Colonic mucosa (tissue), 4 donors: ENCODE data around the gene SRL. TPM values are rescaled to one million over a fixed set of nuclear protein-coding genes. Genes with fewer than 3 reads are reported as not detected.
A peak's percentile ranks its signal among the peaks of the same experiment; 100 is the strongest.

Experiments used
- DNase-seq: peaks from one replicate; pipeline ENCODE4 v3.0.0-alpha.2; 2020
- H3K27ac ChIP-seq: fragments of 200-600 bp; one replicate; pipeline ENCODE4 v1.8.0; 2021
- H3K27me3 ChIP-seq: fragments of 200-600 bp; one replicate; pipeline ENCODE4 v1.8.0; 2021
- H3K36me3 ChIP-seq: fragments of 200-600 bp; one replicate; pipeline ENCODE4 v1.8.0; 2021
- H3K4me1 ChIP-seq: fragments of 200-600 bp; one replicate; pipeline ENCODE4 v1.8.0; 2021; ENCODE audit warnings: mild to moderate bottlenecking
- H3K4me3 ChIP-seq: fragments of 200-600 bp; one replicate; pipeline ENCODE4 v1.8.0; 2021
- H3K9ac ChIP-seq, 2 donors: one replicate each; pipeline ENCODE4 v1.7.0; 2013; ENCODE audit warnings: control low read depth in 2 of 2, low read depth in 2 of 2, low read length in 2 of 2
- H3K9me3 ChIP-seq: fragments of 200-600 bp; one replicate; pipeline ENCODE4 v1.8.0; 2021
- intact Hi-C: fragments of 100-400 bp; cut with DNase I; formaldehyde crosslinking; loops from one replicate; pipeline ENCODE4 v1.14.1; 2022
- total RNA-seq, 2 donors: library from RNA; stranded (reverse); fragmentation: NEBNext Ultra II Directional in 1 of 2; extraction: Animal tissue kit (Norgen Biotek cat#: 25700) in 1 of 2; gene quantifications; one replicate each; pipeline ENCODE4 v1.2.1, GENCODE V29; 2021
- TF ChIP-seq, protein P1 (sequence below): fragments of 200-600 bp; IDR thresholded peaks from one replicate; pipeline ENCODE4 v1.8.0; 2022; ENCODE audit warnings: antibody characterized with exemption, mild to moderate bottlenecking
- donor health status: healthy.
- donor health status: DM: no; HTN: no; CAD: no.
- donor health status: DM: no; HTN: no; CAD: no.

Gene SRL
- total RNA-seq, 2 donors from 2014 or later, result 0.49 to 0.82 TPM

DNA sequence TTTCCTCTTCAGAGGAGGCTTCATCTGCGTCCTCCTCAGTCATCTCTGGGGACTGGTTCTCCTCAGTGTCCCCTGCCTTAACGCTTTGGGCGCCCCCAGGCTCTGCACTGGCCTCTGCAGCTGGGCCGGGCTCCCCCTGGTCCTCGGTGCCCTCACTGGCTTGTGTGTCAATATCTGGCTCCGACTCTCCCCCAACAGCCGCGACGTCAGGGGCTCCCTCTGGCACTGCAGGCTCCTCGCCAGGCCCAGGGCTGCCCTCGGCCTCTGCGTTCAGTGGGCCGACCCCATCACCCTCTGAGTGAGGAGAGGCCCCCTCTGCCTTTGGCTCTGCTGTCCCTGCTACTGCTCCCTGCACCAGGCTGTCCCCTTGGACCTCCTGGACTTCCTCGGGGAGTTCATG, 34.7 kb downstream of the SRL start:
- intact Hi-C loops, result no loop called here
- H3K4me1 ChIP-seq, result no peaks in the 10 kb centered on the region

GRCh38 chr16:4206680-4207079, 35.2 kb downstream of the SRL start:
- no peaks in the 10 kb centered on the region for H3K27me3 ChIP-seq
- intact Hi-C loops, result no loop called here
- TF ChIP-seq, protein P1, sequence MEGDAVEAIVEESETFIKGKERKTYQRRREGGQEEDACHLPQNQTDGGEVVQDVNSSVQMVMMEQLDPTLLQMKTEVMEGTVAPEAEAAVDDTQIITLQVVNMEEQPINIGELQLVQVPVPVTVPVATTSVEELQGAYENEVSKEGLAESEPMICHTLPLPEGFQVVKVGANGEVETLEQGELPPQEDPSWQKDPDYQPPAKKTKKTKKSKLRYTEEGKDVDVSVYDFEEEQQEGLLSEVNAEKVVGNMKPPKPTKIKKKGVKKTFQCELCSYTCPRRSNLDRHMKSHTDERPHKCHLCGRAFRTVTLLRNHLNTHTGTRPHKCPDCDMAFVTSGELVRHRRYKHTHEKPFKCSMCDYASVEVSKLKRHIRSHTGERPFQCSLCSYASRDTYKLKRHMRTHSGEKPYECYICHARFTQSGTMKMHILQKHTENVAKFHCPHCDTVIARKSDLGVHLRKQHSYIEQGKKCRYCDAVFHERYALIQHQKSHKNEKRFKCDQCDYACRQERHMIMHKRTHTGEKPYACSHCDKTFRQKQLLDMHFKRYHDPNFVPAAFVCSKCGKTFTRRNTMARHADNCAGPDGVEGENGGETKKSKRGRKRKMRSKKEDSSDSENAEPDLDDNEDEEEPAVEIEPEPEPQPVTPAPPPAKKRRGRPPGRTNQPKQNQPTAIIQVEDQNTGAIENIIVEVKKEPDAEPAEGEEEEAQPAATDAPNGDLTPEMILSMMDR, result no peak
- H3K36me3 ChIP-seq, result no peaks in the 10 kb centered on the region
- no peak overlapping the region for H3K9ac ChIP-seq
- H3K4me1 ChIP-seq, result no peaks in the 10 kb centered on the region
- H3K9me3 ChIP-seq, result no peaks in the 10 kb centered on the region
- no peak overlapping the region for H3K4me3 ChIP-seq
- no peak overlapping the region for H3K27ac ChIP-seq
- DNase-seq, result no peak

More for the DNA sequence above, 34.7 kb downstream of the SRL start:
- Histone ChIP-seq H3K4me3 (no peak overlapping the region), H3K27ac (no peak overlapping the region), H3K36me3 (no peaks in the 10 kb centered on the region), H3K9me3 (no peaks in the 10 kb centered on the region), H3K27me3 (no peaks in the 10 kb centered on the region), H3K9ac (no peak overlapping the region)
- TF ChIP-seq, protein P1, result no peak
- no peak for DNase-seq

- Histone ChIP-seq H3K4me1 (no peaks in the 10 kb centered on the region), H3K9ac (no peak overlapping the region), H3K9me3 (no peaks in the 10 kb centered on the region), H3K4me3 (no peak overlapping the region), H3K27me3 (no peaks in the 10 kb centered on the region), H3K36me3 (no peaks in the 10 kb centered on the region), H3K27ac (no peak overlapping the region)
- TF ChIP-seq, protein P1, result no peak
- intact Hi-C loops, result no loop called here
- DNase-seq, result no peak
Measured at GRCh38 chr16:4205971-4206370, 35.9 kb downstream of the SRL start.

GRCh38 chr16:4204521-4204920, 37.4 kb downstream of the SRL start:
- TF ChIP-seq, protein P1, result no peak
- Histone ChIP-seq H3K27ac (no peak overlapping the region), H3K9me3 (no peaks in the 10 kb centered on the region), H3K36me3 (no peaks in the 10 kb centered on the region), H3K4me3 (no peak overlapping the region), H3K27me3 (no peaks in the 10 kb centered on the region), H3K9ac (no peak overlapping the region), H3K4me1 (no peaks in the 10 kb centered on the region)
- DNase-seq, result no peak
- intact Hi-C loops, result loop anchor here (5.0 kb wide), 1 partner anchor 48 kb away; no protein-coding TSS in a partner anchor

DNA sequence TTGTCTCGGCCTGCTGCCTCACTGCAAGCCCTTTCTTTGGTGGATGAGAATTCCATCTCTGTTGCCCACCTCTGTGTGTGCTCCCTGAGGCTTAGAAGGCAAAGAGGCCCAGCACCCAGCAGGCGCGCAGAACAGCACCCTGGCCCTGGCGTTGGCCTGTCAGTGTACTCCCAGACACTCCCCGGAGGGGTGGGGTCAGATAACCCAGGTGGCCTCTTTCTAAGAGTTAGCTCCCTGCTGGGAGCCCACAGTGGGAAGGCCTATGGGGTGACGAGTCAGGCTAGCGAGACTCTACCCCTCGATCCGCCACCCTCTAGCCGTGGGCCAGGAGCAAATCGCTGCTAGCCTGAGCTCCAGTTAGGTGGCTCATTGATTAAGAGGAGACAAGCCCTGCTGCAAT, 38.1 kb downstream of the SRL start:
- intact Hi-C loops, result loop anchor here (5.0 kb wide), 1 partner anchor 49 kb away; no protein-coding TSS in a partner anchor

More for the DNA sequence above, 38.1 kb downstream of the SRL start:
- Histone ChIP-seq H3K36me3 (no peaks in the 10 kb centered on the region), H3K9ac (peak overlapping the region in 1 of 2 donors; percentile 12), H3K9me3 (no peaks in the 10 kb centered on the region), H3K27me3 (no peaks in the 10 kb centered on the region), H3K4me1 (no peaks in the 10 kb centered on the region), H3K4me3 (no peak overlapping the region), H3K27ac (no peak overlapping the region)
- DNase-seq, result peak; percentile 38
- TF ChIP-seq, protein P1, result no peak
